ENCODE measurements around the gene OR4E2. TPM values are rescaled to one million over a fixed set of nuclear protein-coding genes. Genes with fewer than 3 reads are reported as not detected.

OR4E2 gene
- total RNA-seq, 2 experiments from 2014 or later, result not detected

DNA sequence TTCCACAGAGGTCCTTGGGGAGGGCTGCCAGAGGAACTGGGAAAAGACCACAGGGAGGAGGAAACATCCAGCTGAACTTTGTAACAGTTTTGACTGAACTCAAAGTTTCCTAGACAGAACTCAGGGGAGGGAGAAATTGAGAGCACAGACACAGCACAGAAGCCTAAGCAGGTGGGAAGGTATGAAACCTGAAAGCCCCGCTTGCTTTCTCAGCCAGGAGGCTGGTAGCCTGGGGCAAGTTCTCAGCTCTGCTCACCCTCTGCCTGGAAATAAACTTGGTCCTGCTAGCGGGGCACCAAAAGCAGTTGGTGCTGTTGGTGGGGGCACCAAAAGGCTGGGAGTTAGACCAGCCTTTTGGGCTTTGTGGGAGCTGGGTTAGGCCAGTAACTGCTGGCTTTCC lies 45.9 kb downstream of the OR4E2 start:
- CTCF ChIA-PET, result interaction anchor here (3.7 kb wide), 1 partner anchor 12 kb away, joined by 23 read pairs; no protein-coding TSS in a partner anchor
- H3K27ac Mint-ChIP-seq, result no peak overlapping the region
- H3K27me3 Mint-ChIP-seq (ENCODE audit: low read depth), result peaks cover 14% of the 10 kb centered on the region
- DNase-seq, result no peak
- POLR2A ChIA-PET, result no interaction called here
- no peaks in the 10 kb centered on the region for H3K36me3 Mint-ChIP-seq (ENCODE audit: low read depth)
- H3K4me3 Mint-ChIP-seq, result no peak overlapping the region
- H3K9me3 Mint-ChIP-seq (ENCODE audit: insufficient read depth), result no peaks in the 10 kb centered on the region
- peaks cover 10% of the 10 kb centered on the region for H3K4me1 Mint-ChIP-seq (ENCODE audit: low read depth)
- no peak for ATAC-seq

DNA sequence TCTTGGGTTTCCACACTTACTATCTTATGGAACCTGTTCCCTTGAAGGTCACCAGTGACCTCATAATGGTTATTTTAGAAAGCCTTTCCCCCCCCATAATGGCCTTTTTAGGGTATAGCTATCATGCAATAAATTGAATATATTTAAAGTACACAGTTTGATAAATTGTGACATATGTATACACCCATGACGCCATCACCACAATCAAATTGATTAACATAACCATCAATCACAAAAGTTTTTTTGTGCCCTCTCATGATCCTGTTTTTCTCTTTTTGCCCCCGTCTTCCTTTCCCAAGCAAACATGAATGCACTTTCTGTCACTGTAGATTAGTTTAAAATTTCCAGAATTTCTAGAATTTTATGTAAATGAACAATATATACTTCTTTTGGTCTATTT lies 48.7 kb downstream of the OR4E2 start:
- H3K27ac Mint-ChIP-seq, result no peak overlapping the region
- ChIA-PET POLR2A (no interaction called here), CTCF (interaction anchor here (3.7 kb wide), 1 partner anchor 9 kb away, joined by 23 read pairs; no protein-coding TSS in a partner anchor)
- H3K4me3 Mint-ChIP-seq, result no peak overlapping the region
- H3K27me3 Mint-ChIP-seq (ENCODE audit: low read depth), result peaks cover 20% of the 10 kb centered on the region
- no peaks in the 10 kb centered on the region for H3K9me3 Mint-ChIP-seq (ENCODE audit: insufficient read depth)
- no peak for ATAC-seq
- peaks cover 14% of the 10 kb centered on the region for H3K4me1 Mint-ChIP-seq (ENCODE audit: low read depth)
- DNase-seq, result no peak
- H3K36me3 Mint-ChIP-seq (ENCODE audit: low read depth), result no peaks in the 10 kb centered on the region

DNA sequence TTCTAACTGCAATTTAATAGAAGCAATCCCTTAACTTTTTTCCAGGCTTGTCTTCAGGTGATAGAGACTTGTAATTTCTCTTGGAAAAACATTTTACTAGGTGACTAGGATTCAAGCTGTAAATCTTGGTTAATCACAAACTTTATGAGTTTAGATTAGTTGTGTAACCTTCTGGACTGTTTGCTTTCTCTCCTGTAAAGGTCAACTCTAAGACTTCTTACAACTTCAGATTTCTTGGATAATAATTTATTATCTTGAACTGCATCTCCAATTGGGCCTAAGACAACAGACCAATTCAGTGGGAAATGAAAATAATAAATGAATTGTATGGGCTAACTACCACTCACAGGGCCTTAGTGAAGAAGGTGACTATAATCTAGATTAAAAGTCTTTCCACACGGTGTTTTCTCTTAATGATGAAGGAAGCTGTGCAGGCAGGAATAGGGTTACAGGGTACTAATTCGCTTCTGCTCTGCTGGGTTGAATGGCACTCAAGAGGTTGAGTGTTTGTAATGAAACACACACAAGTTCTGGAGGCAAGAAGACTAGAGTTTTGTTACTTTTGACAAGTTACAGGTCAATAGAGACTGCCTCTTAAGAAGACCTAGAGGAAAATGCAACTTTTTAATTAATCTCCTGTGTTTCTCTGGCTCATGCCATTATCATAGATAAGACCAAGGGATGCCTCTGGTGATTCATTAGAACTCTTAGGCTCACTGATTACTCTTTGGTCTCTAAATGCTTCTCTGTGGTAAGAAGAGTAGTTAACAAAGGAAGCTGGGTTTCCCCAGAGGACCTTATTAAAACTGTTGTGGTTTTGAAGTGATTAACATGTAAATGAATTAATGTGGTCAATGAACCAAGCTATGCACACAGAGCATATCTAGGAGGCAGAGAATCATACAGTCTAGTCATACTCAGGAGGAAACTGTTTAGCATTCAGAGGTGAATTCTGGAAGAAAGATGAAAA lies 50.0 kb downstream of the OR4E2 start:
- Mint-ChIP-seq H3K9me3 (ENCODE audit: insufficient read depth) (no peaks in the 10 kb centered on the region), H3K27me3 (ENCODE audit: low read depth) (peaks cover 24% of the 10 kb centered on the region), H3K36me3 (ENCODE audit: low read depth) (no peaks in the 10 kb centered on the region), H3K4me3 (no peak overlapping the region), H3K4me1 (ENCODE audit: low read depth) (peaks cover 14% of the 10 kb centered on the region), H3K27ac (no peak overlapping the region)
- DNase-seq (no peak), ATAC-seq (peak; percentile 51)
- POLR2A ChIA-PET, result no interaction called here
- CTCF ChIA-PET, result interaction anchor here (0.8 to 1.4 kb wide), 3 partner anchors 20 to 866 kb away, joined by 3 to 5 read pairs (median 3); no protein-coding TSS in a partner anchor

DNA sequence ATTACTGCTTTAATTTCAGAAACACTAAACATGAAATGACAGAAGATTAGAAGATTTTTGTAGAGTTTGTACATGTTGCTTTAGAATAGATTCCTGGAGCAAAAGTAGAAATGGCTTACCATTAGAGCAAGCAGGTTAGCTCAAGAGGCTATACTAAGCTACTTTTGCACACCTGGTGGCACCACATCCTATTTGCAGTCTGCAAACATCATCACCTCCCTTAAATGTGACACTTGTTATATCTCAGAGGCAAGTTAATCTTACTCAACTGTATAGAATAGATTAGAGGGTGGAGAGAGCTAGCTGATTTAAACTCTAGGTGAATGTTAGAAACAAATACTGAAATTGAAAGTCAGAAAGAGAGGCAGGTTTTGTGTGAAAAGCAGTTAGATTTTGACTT lies 50.7 kb downstream of the OR4E2 start:
- H3K36me3 Mint-ChIP-seq (ENCODE audit: low read depth), result no peaks in the 10 kb centered on the region
- POLR2A ChIA-PET, result no interaction called here
- CTCF ChIA-PET, result interaction anchor here (0.8 to 1.4 kb wide), 3 partner anchors 19 to 866 kb away, joined by 3 to 5 read pairs (median 3); no protein-coding TSS in a partner anchor
- no peaks in the 10 kb centered on the region for H3K9me3 Mint-ChIP-seq (ENCODE audit: insufficient read depth)
- DNase-seq (no peak), ATAC-seq (no peak)
- H3K4me1 Mint-ChIP-seq (ENCODE audit: low read depth), result peaks cover 14% of the 10 kb centered on the region
- no peak overlapping the region for H3K4me3 Mint-ChIP-seq
- H3K27ac Mint-ChIP-seq, result no peak overlapping the region
- peaks cover 26% of the 10 kb centered on the region for H3K27me3 Mint-ChIP-seq (ENCODE audit: low read depth)

DNA sequence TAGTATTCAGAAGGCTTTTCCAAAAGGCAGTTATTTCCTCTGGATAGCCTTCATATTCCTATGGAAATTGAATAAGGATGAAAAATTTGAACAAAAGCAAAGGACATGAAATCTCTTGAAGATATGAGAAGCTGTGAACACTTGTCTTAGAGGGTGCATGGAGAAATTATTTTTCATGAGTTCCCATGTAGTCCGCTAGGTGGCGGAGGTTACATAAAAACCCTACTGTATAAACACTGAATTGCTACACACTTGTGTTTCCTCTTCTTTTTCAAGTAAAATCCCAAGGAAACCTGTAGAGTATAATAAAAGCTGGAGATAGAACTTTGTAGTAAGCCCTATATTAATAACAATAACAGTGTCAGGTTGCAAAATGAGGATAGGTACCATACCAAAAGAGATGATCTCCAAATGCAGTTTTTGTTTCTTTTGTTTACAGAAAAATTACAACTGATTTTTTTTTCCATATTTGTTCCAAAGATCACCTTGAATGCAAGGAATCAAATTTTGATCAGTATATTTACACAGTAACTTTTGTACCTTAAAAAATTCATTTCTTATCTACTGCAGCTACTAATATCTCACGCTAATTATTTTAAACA lies 57.8 kb downstream of the OR4E2 start:
- ChIA-PET CTCF (interaction anchor here (0.7 to 7.3 kb wide), 16 partner anchors 9 to 859 kb away, joined by 3 to 61 read pairs (median 4); no protein-coding TSS in a partner anchor), POLR2A (interaction anchor here (0.6 to 1.2 kb wide), 2 partner anchors 844 to 1992 kb away, joined by 3 to 5 read pairs; no protein-coding TSS in a partner anchor)
- Mint-ChIP-seq H3K27ac (peak overlapping the region; percentile 64), H3K27me3 (ENCODE audit: low read depth) (peaks cover 10% of the 10 kb centered on the region), H3K36me3 (ENCODE audit: low read depth) (no peaks in the 10 kb centered on the region), H3K4me3 (no peak overlapping the region), H3K9me3 (ENCODE audit: insufficient read depth) (no peaks in the 10 kb centered on the region), H3K4me1 (ENCODE audit: low read depth) (peaks cover 7% of the 10 kb centered on the region)
- DNase-seq, result peak; percentile 50
- ATAC-seq, result peak; percentile 69

DNA sequence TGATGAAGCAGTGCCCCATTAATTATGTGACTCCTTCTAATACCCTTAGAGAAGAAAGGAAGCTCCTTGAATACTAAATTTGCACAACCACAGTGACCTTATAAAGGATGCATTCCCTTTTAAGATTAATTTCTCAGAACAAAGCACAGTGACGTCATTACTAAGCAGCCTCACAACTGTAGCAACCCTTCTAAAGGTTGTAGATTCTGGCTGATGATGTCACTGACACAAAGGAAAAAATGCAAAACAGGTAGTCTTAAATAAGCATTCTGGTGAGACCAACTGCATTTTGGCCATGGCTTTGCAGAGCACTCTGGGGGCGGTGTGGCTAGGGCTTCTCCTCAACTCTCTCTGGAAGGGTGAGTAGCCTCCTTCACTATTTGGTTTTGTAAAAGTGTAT lies 58.4 kb downstream of the OR4E2 start:
- CTCF ChIA-PET, result interaction anchor here (1.0 to 7.3 kb wide), 10 partner anchors 9 to 858 kb away, joined by 3 to 61 read pairs (median 6); no protein-coding TSS in a partner anchor
- no peaks in the 10 kb centered on the region for H3K36me3 Mint-ChIP-seq (ENCODE audit: low read depth)
- no peaks in the 10 kb centered on the region for H3K9me3 Mint-ChIP-seq (ENCODE audit: insufficient read depth)
- peak; percentile 35 for ATAC-seq
- H3K27ac Mint-ChIP-seq, result peak overlapping the region; percentile 64
- peaks cover 11% of the 10 kb centered on the region for H3K27me3 Mint-ChIP-seq (ENCODE audit: low read depth)
- H3K4me1 Mint-ChIP-seq (ENCODE audit: low read depth), result peaks cover 7% of the 10 kb centered on the region
- DNase-seq, result peak; percentile 26
- POLR2A ChIA-PET, result interaction anchor here (0.6 to 1.2 kb wide), 4 partner anchors 12 to 1992 kb away, joined by 3 to 7 read pairs (median 5); no protein-coding TSS in a partner anchor
- peak overlapping the region; percentile 44 for H3K4me3 Mint-ChIP-seq

DNA sequence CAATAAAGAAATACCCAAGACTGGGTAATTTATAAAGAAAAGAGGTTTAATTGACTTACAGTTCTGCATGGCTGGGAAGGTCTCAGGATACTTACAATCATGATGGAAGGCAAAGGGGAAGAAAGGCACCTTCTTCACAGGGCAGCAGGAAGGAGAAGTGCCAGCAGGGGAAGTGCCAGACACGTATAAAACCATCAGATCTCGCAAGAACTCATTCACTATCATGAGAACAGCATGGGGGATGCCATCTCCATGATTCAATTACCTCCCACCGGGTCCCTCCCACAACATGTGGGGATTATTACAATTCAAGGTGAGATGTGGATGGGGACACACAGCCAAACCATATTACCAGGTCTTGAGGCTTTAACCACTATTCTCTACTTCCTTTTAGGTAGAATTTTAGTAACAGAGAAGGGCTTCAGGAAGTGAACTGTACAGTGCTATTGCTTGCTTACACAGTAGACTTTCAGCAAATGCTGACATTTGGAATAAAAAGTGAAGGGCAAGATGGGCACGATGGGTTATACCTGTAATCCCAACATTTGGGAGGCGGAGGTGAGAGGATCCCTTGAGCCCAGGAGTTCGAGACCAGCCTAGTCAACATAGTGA lies 60.8 kb downstream of the OR4E2 start:
- CTCF ChIA-PET, result interaction anchor here (7.3 kb wide), 1 partner anchor 10 kb away, joined by 61 read pairs; no protein-coding TSS in a partner anchor
- Mint-ChIP-seq H3K4me1 (ENCODE audit: low read depth) (peaks cover 7% of the 10 kb centered on the region), H3K27ac (peak overlapping the region; percentile 72), H3K36me3 (ENCODE audit: low read depth) (no peaks in the 10 kb centered on the region), H3K27me3 (ENCODE audit: low read depth) (peaks cover 19% of the 10 kb centered on the region), H3K4me3 (peak overlapping the region; percentile 64), H3K9me3 (ENCODE audit: insufficient read depth) (no peaks in the 10 kb centered on the region)
- POLR2A ChIA-PET, result interaction anchor here (1.0 to 1.5 kb wide), 2 partner anchors 9 to 842 kb away, joined by 3 to 4 read pairs; no protein-coding TSS in a partner anchor
- DNase-seq (no peak), ATAC-seq (peak; percentile 34)

Other genes with a start within 250 kb of the OR4E2 start
- gene CHD8, start 197.7 kb upstream of the OR4E2 start, total RNA-seq, result 100 to 1,000 TPM; 116 to 119 TPM
- 10 to 100 TPM; 20.7 to 22.1 TPM for gene RAB2B, start 176.9 kb upstream of the OR4E2 start, total RNA-seq
- 10 to 100 TPM; 66.2 to 71.1 TPM for gene TOX4, start 176.6 kb upstream of the OR4E2 start, total RNA-seq
- gene METTL3, start 142.5 kb upstream of the OR4E2 start, total RNA-seq, result 10 to 100 TPM; 68.3 to 70.8 TPM
- 1 to 10 TPM; 1.9 to 2.0 TPM for gene SALL2, start 127.5 kb upstream of the OR4E2 start, total RNA-seq
- not detected for gene OR10G3, start 73.8 kb upstream of the OR4E2 start, total RNA-seq
- not detected for gene OR10G2, start 18.9 kb upstream of the OR4E2 start, total RNA-seq
- under 1 TPM in 1 of 2 experiments, not detected in 1; 0.05 TPM for gene OR4E1, start 20.0 kb downstream of the OR4E2 start, total RNA-seq

All from activated CD8-positive, alpha-beta T cell treated with anti-CD3 and anti-CD28 coated beads, Interleukin-2, amount 10 ng/mL, durations not matched to agents 7 days and 5 days (primary cell).